ENCODE data around the gene THADA.
A peak's percentile ranks its signal among the peaks of the same experiment; 100 is the strongest.

THADA gene

GRCh38 chr2:43437363-43437762 is 158.5 kb downstream of the THADA start:
- H3K27me3 ChIP-seq (ENCODE audit: insufficient read depth, low read depth) = no peaks in the 10 kb centered on the region
- H3K36me3 ChIP-seq (ENCODE audit: insufficient read depth) = no peaks in the 10 kb centered on the region
- TF ChIP-seq, protein P1, sequence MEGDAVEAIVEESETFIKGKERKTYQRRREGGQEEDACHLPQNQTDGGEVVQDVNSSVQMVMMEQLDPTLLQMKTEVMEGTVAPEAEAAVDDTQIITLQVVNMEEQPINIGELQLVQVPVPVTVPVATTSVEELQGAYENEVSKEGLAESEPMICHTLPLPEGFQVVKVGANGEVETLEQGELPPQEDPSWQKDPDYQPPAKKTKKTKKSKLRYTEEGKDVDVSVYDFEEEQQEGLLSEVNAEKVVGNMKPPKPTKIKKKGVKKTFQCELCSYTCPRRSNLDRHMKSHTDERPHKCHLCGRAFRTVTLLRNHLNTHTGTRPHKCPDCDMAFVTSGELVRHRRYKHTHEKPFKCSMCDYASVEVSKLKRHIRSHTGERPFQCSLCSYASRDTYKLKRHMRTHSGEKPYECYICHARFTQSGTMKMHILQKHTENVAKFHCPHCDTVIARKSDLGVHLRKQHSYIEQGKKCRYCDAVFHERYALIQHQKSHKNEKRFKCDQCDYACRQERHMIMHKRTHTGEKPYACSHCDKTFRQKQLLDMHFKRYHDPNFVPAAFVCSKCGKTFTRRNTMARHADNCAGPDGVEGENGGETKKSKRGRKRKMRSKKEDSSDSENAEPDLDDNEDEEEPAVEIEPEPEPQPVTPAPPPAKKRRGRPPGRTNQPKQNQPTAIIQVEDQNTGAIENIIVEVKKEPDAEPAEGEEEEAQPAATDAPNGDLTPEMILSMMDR (conservative IDR thresholded peaks at IDR 0.05; ENCODE audit: low read depth, low read length) = no peak
- H3K4me2 ChIP-seq = no peak overlapping the region
- H3K9ac ChIP-seq = no peak overlapping the region
- H3K4me1 ChIP-seq (ENCODE audit: low read depth, poor library complexity, severe bottlenecking) = peaks cover 6% of the 10 kb centered on the region
- H3K4me3 ChIP-seq (IDR thresholded peaks at IDR 0.05; ENCODE audit: insufficient read depth, low read depth, low read length) = no peak overlapping the region
- H3K79me2 ChIP-seq (ENCODE audit: insufficient read depth, low read depth) = no peaks in the 10 kb centered on the region
- H4K20me1 ChIP-seq (ENCODE audit: insufficient read depth) = no peaks in the 10 kb centered on the region
- no peak overlapping the region for H3K27ac ChIP-seq
- H2AFZ ChIP-seq (ENCODE audit: low read depth) = no peak overlapping the region

- H4K20me1 ChIP-seq (ENCODE audit: insufficient read depth) = no peaks in the 10 kb centered on the region
- TF ChIP-seq, protein P1 (conservative IDR thresholded peaks at IDR 0.05; ENCODE audit: low read depth, low read length) = no peak
- H3K4me3 ChIP-seq (IDR thresholded peaks at IDR 0.05; ENCODE audit: insufficient read depth, low read depth, low read length) = no peak overlapping the region
- H3K27me3 ChIP-seq (ENCODE audit: insufficient read depth, low read depth) = no peaks in the 10 kb centered on the region
- no peak overlapping the region for H3K9ac ChIP-seq
- no peak overlapping the region for H2AFZ ChIP-seq (ENCODE audit: low read depth)
- H3K4me2 ChIP-seq = no peak overlapping the region
- no peak overlapping the region for H3K27ac ChIP-seq
- H3K79me2 ChIP-seq (ENCODE audit: insufficient read depth, low read depth) = no peaks in the 10 kb centered on the region
- H3K36me3 ChIP-seq (ENCODE audit: insufficient read depth) = no peaks in the 10 kb centered on the region
- peaks cover 6% of the 10 kb centered on the region for H3K4me1 ChIP-seq (ENCODE audit: low read depth, poor library complexity, severe bottlenecking)
Measured at GRCh38 chr2:43436431-43436830, 159.4 kb downstream of the THADA start.

GRCh38 chr2:43435746-43436145 is 160.1 kb downstream of the THADA start:
- TF ChIP-seq, protein P1 (conservative IDR thresholded peaks at IDR 0.05; ENCODE audit: low read depth, low read length) = no peak
- Histone ChIP-seq H3K27me3 (ENCODE audit: insufficient read depth, low read depth) (no peaks in the 10 kb centered on the region), H3K27ac (no peak overlapping the region), H3K36me3 (ENCODE audit: insufficient read depth) (no peaks in the 10 kb centered on the region), H4K20me1 (ENCODE audit: insufficient read depth) (no peaks in the 10 kb centered on the region), H3K4me2 (no peak overlapping the region), H2AFZ (ENCODE audit: low read depth) (no peak overlapping the region), H3K4me3 (IDR thresholded peaks at IDR 0.05; ENCODE audit: insufficient read depth, low read depth, low read length) (no peak overlapping the region), H3K79me2 (ENCODE audit: insufficient read depth, low read depth) (no peaks in the 10 kb centered on the region), H3K9ac (no peak overlapping the region), H3K4me1 (ENCODE audit: low read depth, poor library complexity, severe bottlenecking) (peaks cover 10% of the 10 kb centered on the region)

- TF ChIP-seq, protein P1 (conservative IDR thresholded peaks at IDR 0.05; ENCODE audit: low read depth, low read length) = no peak
- no peaks in the 10 kb centered on the region for H4K20me1 ChIP-seq (ENCODE audit: insufficient read depth)
- H3K27me3 ChIP-seq (ENCODE audit: insufficient read depth, low read depth) = no peaks in the 10 kb centered on the region
- no peaks in the 10 kb centered on the region for H3K36me3 ChIP-seq (ENCODE audit: insufficient read depth)
- H3K27ac ChIP-seq = no peak overlapping the region
- H3K4me3 ChIP-seq (IDR thresholded peaks at IDR 0.05; ENCODE audit: insufficient read depth, low read depth, low read length) = no peak overlapping the region
- 0 out of 2 replicates have a peak overlapping the region, but pooled peaks have one; percentile 4 for H3K4me2 ChIP-seq
- no peak overlapping the region for H3K9ac ChIP-seq
- peaks cover 57% of the 10 kb centered on the region for H3K4me1 ChIP-seq (ENCODE audit: low read depth, poor library complexity, severe bottlenecking)
- H3K79me2 ChIP-seq (ENCODE audit: insufficient read depth, low read depth) = no peaks in the 10 kb centered on the region
- no peak overlapping the region for H2AFZ ChIP-seq (ENCODE audit: low read depth)
Measured at GRCh38 chr2:43430489-43430888, 165.3 kb downstream of the THADA start.

Data from KMS-11 (cell line).